ENCODE results near the gene KCNQ1. TPM values are rescaled to one million over a fixed set of nuclear protein-coding genes. Genes with fewer than 3 reads are reported as not detected.
A peak's percentile ranks its signal among the peaks of the same experiment; 100 is the strongest.

KCNQ1 gene
- polyA plus RNA-seq, 4 donors, result 18.4 to 54.4 (median 21.3) TPM

DNA sequence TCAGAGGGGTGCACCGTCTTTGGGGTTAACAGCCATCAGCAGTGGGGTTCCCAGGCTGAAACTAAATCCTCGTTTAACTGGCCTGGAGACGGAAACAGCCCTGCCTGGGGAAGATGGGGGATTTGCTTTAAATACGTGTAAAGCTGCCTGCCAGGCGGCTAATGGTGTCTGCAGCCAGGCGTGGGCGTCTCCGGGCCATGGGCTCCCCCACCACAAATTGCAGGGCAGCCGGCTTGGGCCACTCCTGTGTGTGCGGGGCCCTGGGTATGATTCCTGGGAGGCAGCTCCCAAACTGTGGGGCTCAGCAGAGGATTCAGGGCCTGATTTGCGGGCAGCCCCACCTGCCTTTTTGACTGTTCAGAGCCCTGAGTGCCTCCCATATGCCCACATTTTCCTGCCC is 110.5 kb downstream of the KCNQ1 start:
- H3K27me3 ChIP-seq (ENCODE audit: control insufficient read depth in 3 of 3, insufficient read depth in 3 of 3, low read length in 3 of 3), result no peaks in the 10 kb centered on the region
- DNase-seq (no peak), FAIRE-seq (no peak)
- no peak overlapping the region for H3K27ac ChIP-seq (ENCODE audit: low read depth in 1 of 3, low read length in 2 of 3)
- WGBS, 3 donors, result 88 to 95% (median 92%) methylated on average over 11 of the region's 11 CpGs
- H3K36me3 ChIP-seq (ENCODE audit: control insufficient read depth in 3 of 3, insufficient read depth in 2 of 3, low read depth in 1 of 3, low read length in 3 of 3), result peaks cover 0 to 3% (median 0%) of the 10 kb centered on the region in 3 donors
- H3K4me1 ChIP-seq (ENCODE audit: control insufficient read depth in 3 of 3, insufficient read depth in 2 of 3, low read depth in 1 of 3, low read length in 2 of 3), result no peaks in the 10 kb centered on the region
- H3K4me3 ChIP-seq (ENCODE audit: low read depth in 1 of 3, low read length in 3 of 3), result no peak overlapping the region
- H3K9me3 ChIP-seq (ENCODE audit: control insufficient read depth in 2 of 2, insufficient read depth in 1 of 2, low read depth in 1 of 2, low read length in 1 of 2), result peaks cover 2 to 13% of the 10 kb centered on the region in 2 donors

DNA sequence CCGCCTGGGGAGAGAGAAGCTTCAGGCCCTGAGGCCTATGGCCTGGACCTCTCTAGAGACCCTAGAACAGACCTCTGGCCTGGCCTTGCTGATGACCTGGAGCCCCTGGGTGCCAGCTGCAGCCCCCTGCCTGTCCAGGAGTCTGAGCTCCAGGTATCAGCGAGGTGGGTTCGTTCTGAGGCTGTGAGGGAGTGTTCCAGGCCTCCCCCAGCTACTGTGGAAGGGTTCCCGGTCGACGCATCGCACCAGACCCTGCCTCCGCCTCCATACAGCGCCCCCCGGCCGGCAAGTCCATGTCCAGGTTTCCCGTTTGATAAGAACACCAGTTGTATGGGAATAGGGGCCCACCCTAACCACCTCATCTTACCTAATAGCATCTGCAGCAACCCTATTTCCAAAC is 111.1 kb downstream of the KCNQ1 start:
- Histone ChIP-seq H3K27ac (ENCODE audit: low read depth in 1 of 3, low read length in 2 of 3) (no peak overlapping the region), H3K4me3 (ENCODE audit: low read depth in 1 of 3, low read length in 3 of 3) (no peak overlapping the region), H3K4me1 (ENCODE audit: control insufficient read depth in 3 of 3, insufficient read depth in 2 of 3, low read depth in 1 of 3, low read length in 2 of 3) (no peaks in the 10 kb centered on the region), H3K9me3 (ENCODE audit: control insufficient read depth in 2 of 2, insufficient read depth in 1 of 2, low read depth in 1 of 2, low read length in 1 of 2) (peaks cover 2 to 13% of the 10 kb centered on the region in 2 donors), H3K27me3 (ENCODE audit: control insufficient read depth in 3 of 3, insufficient read depth in 3 of 3, low read length in 3 of 3) (no peaks in the 10 kb centered on the region), H3K36me3 (ENCODE audit: control insufficient read depth in 3 of 3, insufficient read depth in 2 of 3, low read depth in 1 of 3, low read length in 3 of 3) (peaks cover 0 to 3% (median 0%) of the 10 kb centered on the region in 3 donors)
- FAIRE-seq (no peak), DNase-seq (no peak)
- 89 to 96% (median 96%) methylated on average over 12 of the region's 12 CpGs for WGBS, 3 donors

DNA sequence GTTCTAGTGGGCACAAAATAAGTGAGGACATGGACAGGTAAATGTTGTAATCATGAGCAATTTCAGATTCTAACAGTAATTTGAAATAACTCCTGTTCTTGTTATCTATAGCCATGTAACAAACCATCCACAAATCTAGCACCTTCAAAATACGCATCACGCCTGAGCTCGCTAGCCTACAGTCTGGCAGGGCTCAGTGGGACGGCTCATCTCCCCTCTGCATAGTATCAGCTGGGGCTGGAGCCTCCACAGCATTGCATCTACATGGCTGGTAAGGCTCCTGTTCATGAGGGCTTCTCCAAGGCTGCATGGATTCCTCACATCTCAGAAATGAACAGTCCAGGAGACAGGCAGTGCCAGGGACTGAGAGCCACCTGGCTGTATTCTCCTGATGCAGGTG is 112.6 kb downstream of the KCNQ1 start:
- WGBS, 3 donors, result 93 to 96% (median 96%) methylated on average over 4 of the region's 4 CpGs
- Histone ChIP-seq H3K27me3 (ENCODE audit: control insufficient read depth in 3 of 3, insufficient read depth in 3 of 3, low read length in 3 of 3) (no peaks in the 10 kb centered on the region), H3K4me1 (ENCODE audit: control insufficient read depth in 3 of 3, insufficient read depth in 2 of 3, low read depth in 1 of 3, low read length in 2 of 3) (peaks cover 0 to 12% (median 4%) of the 10 kb centered on the region in 3 donors), H3K4me3 (ENCODE audit: low read depth in 1 of 3, low read length in 3 of 3) (no peak overlapping the region), H3K36me3 (ENCODE audit: control insufficient read depth in 3 of 3, insufficient read depth in 2 of 3, low read depth in 1 of 3, low read length in 3 of 3) (peaks cover 0 to 3% (median 0%) of the 10 kb centered on the region in 3 donors), H3K9me3 (ENCODE audit: control insufficient read depth in 2 of 2, insufficient read depth in 1 of 2, low read depth in 1 of 2, low read length in 1 of 2) (peaks cover 2 to 9% of the 10 kb centered on the region in 2 donors), H3K27ac (ENCODE audit: low read depth in 1 of 3, low read length in 2 of 3) (no peak overlapping the region)
- no peak for DNase-seq
- no peak for FAIRE-seq

GRCh38 chr11:2558397-2558796 is 113.6 kb downstream of the KCNQ1 start:
- no peak for DNase-seq
- Histone ChIP-seq H3K27ac (ENCODE audit: low read depth in 1 of 3, low read length in 2 of 3) (no peak overlapping the region), H3K9me3 (ENCODE audit: control insufficient read depth in 2 of 2, insufficient read depth in 1 of 2, low read depth in 1 of 2, low read length in 1 of 2) (peaks cover 2 to 9% of the 10 kb centered on the region in 2 donors), H3K27me3 (ENCODE audit: control insufficient read depth in 3 of 3, insufficient read depth in 3 of 3, low read length in 3 of 3) (no peaks in the 10 kb centered on the region), H3K4me1 (ENCODE audit: control insufficient read depth in 3 of 3, insufficient read depth in 2 of 3, low read depth in 1 of 3, low read length in 2 of 3) (peaks cover 0 to 22% (median 4%) of the 10 kb centered on the region in 3 donors), H3K36me3 (ENCODE audit: control insufficient read depth in 3 of 3, insufficient read depth in 2 of 3, low read depth in 1 of 3, low read length in 3 of 3) (peaks cover 0 to 3% (median 0%) of the 10 kb centered on the region in 3 donors), H3K4me3 (ENCODE audit: low read depth in 1 of 3, low read length in 3 of 3) (no peak overlapping the region)
- FAIRE-seq, result no peak
- WGBS, 3 donors, result 90 to 91% (median 91%) methylated on average over 17 of the region's 17 CpGs

GRCh38 chr11:2558861-2559526 is 114.2 kb downstream of the KCNQ1 start:
- no peak overlapping the region for H3K27ac ChIP-seq (ENCODE audit: low read depth in 1 of 3, low read length in 2 of 3)
- peaks cover 0 to 27% (median 4%) of the 10 kb centered on the region in 3 donors for H3K4me1 ChIP-seq (ENCODE audit: control insufficient read depth in 3 of 3, insufficient read depth in 2 of 3, low read depth in 1 of 3, low read length in 2 of 3)
- no peak for FAIRE-seq
- 89 to 91% (median 90%) methylated on average over 13 of the region's 13 CpGs for WGBS, 3 donors
- H3K4me3 ChIP-seq (ENCODE audit: low read depth in 1 of 3, low read length in 3 of 3), result no peak overlapping the region
- H3K27me3 ChIP-seq (ENCODE audit: control insufficient read depth in 3 of 3, insufficient read depth in 3 of 3, low read length in 3 of 3), result no peaks in the 10 kb centered on the region
- peaks cover 2 to 9% of the 10 kb centered on the region in 2 donors for H3K9me3 ChIP-seq (ENCODE audit: control insufficient read depth in 2 of 2, insufficient read depth in 1 of 2, low read depth in 1 of 2, low read length in 1 of 2)
- DNase-seq, result no peak
- H3K36me3 ChIP-seq (ENCODE audit: control insufficient read depth in 3 of 3, insufficient read depth in 2 of 3, low read depth in 1 of 3, low read length in 3 of 3), result peaks cover 0 to 3% (median 0%) of the 10 kb centered on the region in 3 donors

- DNase-seq (no peak), FAIRE-seq (no peak)
- peaks cover 0 to 27% (median 4%) of the 10 kb centered on the region in 3 donors for H3K4me1 ChIP-seq (ENCODE audit: control insufficient read depth in 3 of 3, insufficient read depth in 2 of 3, low read depth in 1 of 3, low read length in 2 of 3)
- H3K27ac ChIP-seq (ENCODE audit: low read depth in 1 of 3, low read length in 2 of 3), result no peak overlapping the region
- 77 to 81% (median 78%) methylated on average over 28 of the region's 28 CpGs for WGBS, 3 donors
- peaks cover 0 to 3% (median 0%) of the 10 kb centered on the region in 3 donors for H3K36me3 ChIP-seq (ENCODE audit: control insufficient read depth in 3 of 3, insufficient read depth in 2 of 3, low read depth in 1 of 3, low read length in 3 of 3)
- H3K27me3 ChIP-seq (ENCODE audit: control insufficient read depth in 3 of 3, insufficient read depth in 3 of 3, low read length in 3 of 3), result no peaks in the 10 kb centered on the region
- H3K4me3 ChIP-seq (ENCODE audit: low read depth in 1 of 3, low read length in 3 of 3), result no peak overlapping the region
- H3K9me3 ChIP-seq (ENCODE audit: control insufficient read depth in 2 of 2, insufficient read depth in 1 of 2, low read depth in 1 of 2, low read length in 1 of 2), result peaks cover 0 to 9% of the 10 kb centered on the region in 2 donors
Observed at GRCh38 chr11:2559527-2560311, 114.9 kb downstream of the KCNQ1 start.

DNA sequence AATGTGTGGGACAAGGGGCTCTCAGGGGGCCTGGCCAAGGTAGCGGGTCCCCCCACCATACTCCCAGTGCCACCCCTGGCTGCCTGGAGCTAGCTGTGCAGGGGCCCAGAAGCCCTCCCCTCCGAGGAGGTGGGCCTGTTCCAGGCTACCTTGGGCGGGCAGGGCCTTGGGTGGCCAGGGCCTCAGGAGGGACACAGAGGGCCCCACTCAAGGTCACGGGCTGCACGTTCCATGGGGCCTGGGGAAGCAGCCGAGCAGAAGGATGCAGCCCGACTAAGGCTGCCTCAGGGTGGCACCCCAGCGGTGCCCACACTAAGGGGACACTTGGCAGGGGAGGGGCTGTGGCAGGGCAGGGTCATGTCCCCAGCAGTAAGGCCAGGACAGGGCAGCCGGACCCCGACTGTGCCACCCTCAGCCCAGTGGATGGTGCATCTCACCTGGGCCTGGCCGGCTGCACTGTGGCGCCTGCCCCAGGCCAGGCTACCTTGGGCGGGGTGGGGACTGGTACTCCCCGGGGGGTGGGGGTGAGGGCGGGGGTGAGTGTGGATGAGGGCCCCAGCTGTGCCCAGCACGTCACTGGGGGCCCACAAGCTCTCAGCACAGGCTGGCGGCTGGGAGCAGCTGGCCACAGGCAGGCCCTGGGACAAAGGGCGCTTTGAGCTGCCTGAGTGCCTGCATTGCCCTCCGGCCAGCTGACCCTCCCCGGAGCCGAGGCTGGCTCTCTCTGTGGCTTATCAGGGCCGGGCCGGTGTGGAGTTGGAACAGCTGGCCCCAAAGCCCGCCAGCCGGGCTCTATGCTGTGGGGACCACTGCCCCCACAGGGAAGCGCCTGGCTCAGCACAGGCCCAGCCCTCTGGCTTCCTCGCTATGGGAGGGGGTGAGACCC is 117.1 kb downstream of the KCNQ1 start:
- WGBS, 3 donors, result 58 to 78% (median 60%) methylated on average over 18 to 27 of the region's 27 CpGs
- peaks cover 0 to 9% of the 10 kb centered on the region in 2 donors for H3K9me3 ChIP-seq (ENCODE audit: control insufficient read depth in 2 of 2, insufficient read depth in 1 of 2, low read depth in 1 of 2, low read length in 1 of 2)
- DNase-seq, result peak; percentile 36 to 69
- no peak for FAIRE-seq
- no peaks in the 10 kb centered on the region for H3K27me3 ChIP-seq (ENCODE audit: control insufficient read depth in 3 of 3, insufficient read depth in 3 of 3, low read length in 3 of 3)
- peaks cover 5 to 41% (median 15%) of the 10 kb centered on the region in 3 donors for H3K4me1 ChIP-seq (ENCODE audit: control insufficient read depth in 3 of 3, insufficient read depth in 2 of 3, low read depth in 1 of 3, low read length in 2 of 3)
- H3K27ac ChIP-seq (ENCODE audit: low read depth in 1 of 3, low read length in 2 of 3), result peak overlapping the region in 2 of 3 donors; percentile 46 to 88
- H3K36me3 ChIP-seq (ENCODE audit: control insufficient read depth in 3 of 3, insufficient read depth in 2 of 3, low read depth in 1 of 3, low read length in 3 of 3), result peaks cover 0 to 3% (median 0%) of the 10 kb centered on the region in 3 donors
- H3K4me3 ChIP-seq (ENCODE audit: low read depth in 1 of 3, low read length in 3 of 3), result no peak overlapping the region

- DNase-seq (no peak), FAIRE-seq (no peak)
- 57 to 85% (median 59%) methylated on average over 6 of the region's 6 CpGs for WGBS, 3 donors
- H3K4me3 ChIP-seq (ENCODE audit: low read depth in 1 of 3, low read length in 3 of 3), result no peak overlapping the region
- H3K4me1 ChIP-seq (ENCODE audit: control insufficient read depth in 3 of 3, insufficient read depth in 2 of 3, low read depth in 1 of 3, low read length in 2 of 3), result peaks cover 5 to 50% (median 17%) of the 10 kb centered on the region in 3 donors
- H3K36me3 ChIP-seq (ENCODE audit: control insufficient read depth in 3 of 3, insufficient read depth in 2 of 3, low read depth in 1 of 3, low read length in 3 of 3), result no peaks in the 10 kb centered on the region
- peak overlapping the region in 1 of 3 donors; percentile 88 for H3K27ac ChIP-seq (ENCODE audit: low read depth in 1 of 3, low read length in 2 of 3)
- H3K27me3 ChIP-seq (ENCODE audit: control insufficient read depth in 3 of 3, insufficient read depth in 3 of 3, low read length in 3 of 3), result no peaks in the 10 kb centered on the region
- H3K9me3 ChIP-seq (ENCODE audit: control insufficient read depth in 2 of 2, insufficient read depth in 1 of 2, low read depth in 1 of 2, low read length in 1 of 2), result peaks cover 0 to 4% of the 10 kb centered on the region in 2 donors
Observed at GRCh38 chr11:2562890-2563212, 118.0 kb downstream of the KCNQ1 start.

All from small intestine (tissue), 7 donors.